NOMO-1 treated with DMSO at 0.1 percent for 48 hours (cell line): ENCODE data around the gene ZMIZ1.
A peak's percentile ranks its signal among the peaks of the same experiment; 100 is the strongest.

Experiments
- DNase-seq: peaks from one replicate; lab custom pipeline; 2025; ENCODE audit not compliant: unreplicated experiment; lab: John Stamatoyannopoulos, UW

The ZMIZ1 gene, protein sequence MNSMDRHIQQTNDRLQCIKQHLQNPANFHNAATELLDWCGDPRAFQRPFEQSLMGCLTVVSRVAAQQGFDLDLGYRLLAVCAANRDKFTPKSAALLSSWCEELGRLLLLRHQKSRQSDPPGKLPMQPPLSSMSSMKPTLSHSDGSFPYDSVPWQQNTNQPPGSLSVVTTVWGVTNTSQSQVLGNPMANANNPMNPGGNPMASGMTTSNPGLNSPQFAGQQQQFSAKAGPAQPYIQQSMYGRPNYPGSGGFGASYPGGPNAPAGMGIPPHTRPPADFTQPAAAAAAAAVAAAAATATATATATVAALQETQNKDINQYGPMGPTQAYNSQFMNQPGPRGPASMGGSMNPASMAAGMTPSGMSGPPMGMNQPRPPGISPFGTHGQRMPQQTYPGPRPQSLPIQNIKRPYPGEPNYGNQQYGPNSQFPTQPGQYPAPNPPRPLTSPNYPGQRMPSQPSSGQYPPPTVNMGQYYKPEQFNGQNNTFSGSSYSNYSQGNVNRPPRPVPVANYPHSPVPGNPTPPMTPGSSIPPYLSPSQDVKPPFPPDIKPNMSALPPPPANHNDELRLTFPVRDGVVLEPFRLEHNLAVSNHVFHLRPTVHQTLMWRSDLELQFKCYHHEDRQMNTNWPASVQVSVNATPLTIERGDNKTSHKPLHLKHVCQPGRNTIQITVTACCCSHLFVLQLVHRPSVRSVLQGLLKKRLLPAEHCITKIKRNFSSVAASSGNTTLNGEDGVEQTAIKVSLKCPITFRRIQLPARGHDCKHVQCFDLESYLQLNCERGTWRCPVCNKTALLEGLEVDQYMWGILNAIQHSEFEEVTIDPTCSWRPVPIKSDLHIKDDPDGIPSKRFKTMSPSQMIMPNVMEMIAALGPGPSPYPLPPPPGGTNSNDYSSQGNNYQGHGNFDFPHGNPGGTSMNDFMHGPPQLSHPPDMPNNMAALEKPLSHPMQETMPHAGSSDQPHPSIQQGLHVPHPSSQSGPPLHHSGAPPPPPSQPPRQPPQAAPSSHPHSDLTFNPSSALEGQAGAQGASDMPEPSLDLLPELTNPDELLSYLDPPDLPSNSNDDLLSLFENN

DNA sequence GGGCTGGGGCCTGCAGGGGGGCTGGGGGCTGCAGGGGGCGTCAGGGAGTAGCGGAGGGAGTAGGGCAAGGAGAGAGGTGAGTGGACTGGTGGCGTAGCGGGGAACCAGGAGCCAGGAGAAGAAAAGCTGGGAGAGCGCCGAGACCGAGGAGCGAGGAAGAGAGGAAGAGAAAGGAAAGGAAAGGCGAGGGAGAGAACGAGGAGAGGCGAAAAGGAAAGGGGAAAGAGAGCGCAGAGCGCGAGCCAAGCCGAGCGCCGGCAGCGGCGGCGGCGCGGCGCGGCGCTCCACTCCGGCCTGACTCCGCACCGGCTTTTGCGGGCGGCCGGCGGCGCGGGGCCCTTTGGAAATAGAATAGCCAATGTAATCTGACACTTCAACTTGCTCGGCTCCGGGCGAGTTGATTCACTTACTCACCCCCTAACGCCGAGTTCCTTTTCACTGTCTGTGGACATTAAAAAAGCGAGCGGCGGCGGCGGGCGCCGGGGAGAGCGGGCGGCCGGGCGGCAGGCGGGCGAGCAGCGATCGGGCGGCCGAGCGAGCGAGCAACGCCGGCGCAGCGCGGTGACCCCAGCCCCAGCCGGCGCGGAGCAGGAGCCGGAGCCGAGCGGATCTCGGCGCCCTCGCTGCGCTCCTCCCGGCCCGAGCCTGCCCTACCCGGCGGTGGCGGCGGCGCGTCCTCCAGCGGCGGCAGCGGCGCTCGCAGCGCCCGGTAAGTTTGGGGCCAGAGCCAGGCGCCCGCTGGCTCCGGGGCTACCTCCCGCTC is at the start of gene ZMIZ1:
Gene ZMIZ1 (plus strand): TSS at position 405 of the 763 bp plus-strand sequence. CDS start 132,667 bp downstream, outside the sequence.
- DNase-seq = peak; percentile 90

GRCh38 chr10:79019441-79020014 is 49.2 kb upstream of the ZMIZ1 start:
- DNase-seq = no peak

DNA sequence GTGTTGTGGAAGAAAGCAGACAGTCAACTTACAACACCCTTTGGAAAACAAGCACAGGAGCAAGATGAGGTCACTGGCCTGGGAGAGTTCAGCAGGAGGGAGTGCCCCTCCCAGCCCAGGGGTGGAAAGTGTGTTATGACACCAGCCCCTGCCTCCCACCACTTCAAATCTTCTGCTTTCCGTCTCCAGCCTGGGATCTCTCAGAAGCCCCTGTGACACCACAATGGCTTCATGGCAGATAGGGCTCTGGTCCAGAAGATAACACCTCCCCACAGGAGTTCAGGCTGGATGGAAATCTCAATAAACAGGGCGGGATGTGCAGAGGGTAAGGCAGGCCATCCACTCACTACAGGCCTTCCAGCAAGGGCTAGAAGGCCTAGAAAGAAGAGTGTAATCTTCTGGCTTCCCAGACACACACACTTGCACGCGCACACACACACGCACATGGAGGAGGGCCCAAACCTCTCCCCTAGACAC is 48.7 kb upstream of the ZMIZ1 start:
- no peak for DNase-seq

DNA sequence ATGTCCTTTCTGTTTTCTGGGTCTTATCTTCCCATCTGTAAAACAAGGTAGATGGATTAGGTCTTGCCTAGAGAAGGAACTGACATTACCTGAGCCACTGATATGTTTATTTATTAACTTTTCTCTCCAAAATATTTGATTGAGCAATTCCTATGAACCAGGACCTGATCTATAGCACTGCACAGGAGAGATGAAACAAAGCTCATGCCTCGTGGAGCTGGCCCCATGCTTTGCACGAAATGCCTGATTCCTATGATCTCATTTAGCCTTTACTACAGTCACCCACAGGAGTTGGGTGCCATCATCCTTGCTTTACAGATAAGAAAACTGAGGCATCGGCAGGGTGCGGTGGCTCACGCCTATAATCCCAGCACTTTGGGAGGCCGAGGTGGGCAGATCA is 48.2 kb upstream of the ZMIZ1 start:
- DNase-seq = no peak

DNA sequence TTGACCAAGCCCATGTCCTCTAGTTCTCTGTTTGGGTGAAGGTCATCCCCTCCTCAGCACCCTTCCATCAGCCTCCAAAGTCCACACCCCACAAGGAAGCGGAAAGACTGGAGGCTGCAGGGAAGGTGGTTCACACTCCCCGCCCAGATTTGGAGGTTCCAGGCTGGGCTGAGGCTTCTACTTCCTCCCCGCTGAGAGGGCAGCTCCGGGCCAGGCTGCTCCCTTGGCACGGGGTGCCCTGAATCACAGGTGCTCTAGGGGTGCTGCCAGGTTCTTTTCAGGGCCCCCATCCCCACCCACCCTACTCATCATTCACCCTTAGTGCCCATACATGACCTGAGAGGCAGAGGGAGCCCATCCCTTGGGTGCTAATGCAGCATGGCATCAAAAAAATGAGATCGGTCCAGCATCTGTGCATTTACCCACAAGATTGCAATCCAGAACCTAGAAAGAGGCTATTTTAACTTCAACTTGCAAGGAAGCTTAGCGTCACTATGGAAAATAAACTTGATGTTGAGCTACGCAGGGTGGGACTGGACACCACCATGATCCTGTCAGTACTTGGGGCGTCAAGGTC is 47.3 kb upstream of the ZMIZ1 start:
- DNase-seq = no peak

- no peak for DNase-seq
These were observed 46.7 kb upstream of the ZMIZ1 start for GRCh38 chr10:79021948-79022499.

GRCh38 chr10:79022565-79023230 is 46.1 kb upstream of the ZMIZ1 start:
- peak; percentile 41 for DNase-seq

GRCh38 chr10:79023240-79024162 is 45.3 kb upstream of the ZMIZ1 start:
- DNase-seq = no peak

GRCh38 chr10:79024296-79024695 is 44.5 kb upstream of the ZMIZ1 start:
- DNase-seq = no peak

DNA sequence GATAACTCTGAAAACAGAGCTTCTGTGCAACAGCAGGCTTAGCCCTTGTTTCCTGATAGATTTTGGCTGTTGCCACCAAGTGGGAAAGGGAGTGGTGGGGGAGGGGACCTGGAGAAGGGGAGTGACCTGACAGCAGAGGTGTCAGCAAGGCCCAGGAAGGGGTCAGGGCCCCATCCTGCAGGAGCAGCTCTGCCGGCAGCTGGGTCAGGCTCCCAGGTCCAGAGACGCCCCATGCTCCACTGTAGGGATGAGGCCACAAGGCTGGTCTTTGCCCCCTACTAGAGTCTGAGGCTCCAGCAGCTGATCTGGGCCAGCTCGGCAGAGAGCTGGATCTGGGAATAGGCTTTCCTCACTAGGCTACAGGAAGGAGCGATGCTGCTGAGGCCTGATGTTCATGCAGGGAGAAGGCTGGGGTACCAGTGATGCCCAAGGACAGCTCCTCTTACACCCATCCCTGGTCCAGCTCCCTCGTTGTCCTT is 44.0 kb upstream of the ZMIZ1 start:
- no peak for DNase-seq

GRCh38 chr10:79025199-79025832 is 43.5 kb upstream of the ZMIZ1 start:
- DNase-seq = no peak

- DNase-seq = no peak
These were observed 42.4 kb upstream of the ZMIZ1 start for GRCh38 chr10:79026341-79026761.

DNA sequence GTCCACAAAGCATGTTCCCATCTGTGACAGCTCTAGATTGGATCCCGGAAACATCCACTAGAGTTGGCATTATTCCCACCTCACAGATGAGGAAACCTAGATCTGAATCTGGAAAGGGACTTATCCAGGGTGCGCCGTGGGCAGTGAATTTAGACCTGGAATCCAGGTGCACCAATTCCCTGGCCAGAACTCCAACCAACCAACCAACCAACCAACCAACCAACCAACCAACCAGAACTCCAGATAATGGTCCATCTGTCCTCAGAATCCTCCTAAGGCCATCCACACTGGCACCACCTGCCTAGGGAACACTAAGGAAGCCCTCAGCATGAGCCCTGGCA is 42.0 kb upstream of the ZMIZ1 start:
- no peak for DNase-seq

DNA sequence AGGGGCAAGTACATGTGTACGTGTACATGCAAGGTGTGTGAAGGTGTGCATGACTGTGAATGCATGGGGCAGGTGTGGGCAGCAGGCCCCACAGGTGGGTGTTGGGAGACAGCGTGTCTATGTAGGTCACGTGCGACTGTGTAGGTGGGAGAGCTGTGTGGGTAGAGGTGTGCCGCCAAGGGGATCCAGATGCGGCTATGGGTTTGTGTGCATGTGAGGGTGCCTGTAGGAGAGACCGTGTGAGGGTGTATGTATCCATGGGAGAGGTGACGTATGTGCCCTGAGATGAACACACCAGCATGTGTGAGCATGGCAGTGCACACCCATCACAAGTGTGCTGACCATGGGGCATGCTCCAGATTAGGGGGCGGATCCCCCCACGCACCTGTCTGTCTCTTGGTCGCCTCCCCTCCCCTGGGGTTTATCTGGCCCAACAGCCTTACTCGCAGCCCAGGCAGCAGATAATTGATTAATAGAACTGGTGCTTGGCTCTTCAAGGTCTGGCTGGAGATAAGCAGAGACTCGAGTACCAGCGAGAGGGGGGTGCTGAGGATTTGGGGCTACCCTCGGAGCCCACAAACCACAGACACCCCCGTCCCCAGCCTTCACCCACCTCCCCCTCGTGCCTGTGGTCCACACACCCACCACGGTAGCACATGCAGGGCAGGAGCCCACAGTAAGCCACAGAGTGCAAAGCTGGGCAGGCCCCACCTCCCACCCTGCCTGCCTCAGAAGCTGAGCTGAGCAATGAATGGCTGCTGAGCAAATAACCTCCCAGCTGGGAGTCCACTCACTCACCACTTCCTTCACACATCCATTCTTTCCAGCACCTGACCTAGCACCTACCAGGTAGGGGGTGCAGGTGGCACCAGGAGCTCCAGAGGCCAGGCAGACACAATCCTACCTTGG is 41.4 kb upstream of the ZMIZ1 start:
- no peak for DNase-seq

GRCh38 chr10:79028056-79028430 is 40.7 kb upstream of the ZMIZ1 start:
- no peak for DNase-seq

GRCh38 chr10:79028451-79029010 is 40.2 kb upstream of the ZMIZ1 start:
- DNase-seq = no peak
